K562 (cell line): ENCODE data around the gene RALGAPA2. TPM values are rescaled to one million over a fixed set of nuclear protein-coding genes. Genes with fewer than 3 reads are reported as not detected.

Source experiments
- BRCA1 ChIP-seq, 2 experiments: fragments of 450-650 bp in 1 of 2; sonication (generic) in 1 of 2; formaldehyde crosslinking in 1 of 2; IDR thresholded peaks; 2 replicates each; pipeline versions ENCODE4 v1.5.0 to v1.6.1; 2017 to 2020; ENCODE audit warnings: mild to moderate bottlenecking in 1 of 2, missing genetic modification reagents in 1 of 2
- BRF1 ChIP-seq: IDR thresholded peaks from 3 replicates; pipeline ENCODE4 v1.6.1; 2011; ENCODE audit warnings: borderline replicate concordance, mild to moderate bottlenecking; ENCODE audit not compliant: insufficient read length; ENCODE audit errors: extremely low read depth
- CHCHD3 ChIP-seq: fragments of 250-450 bp; sonication (Bioruptor Pico); IDR thresholded peaks from 2 replicates; pipeline ENCODE4 v2.1.2; 2022; ENCODE audit warnings: mild to moderate bottlenecking
- CTBP1 ChIP-seq: fragments of 450-650 bp; IDR thresholded peaks from 2 replicates; pipeline ENCODE4 v1.6.1; 2016; ENCODE audit warnings: borderline replicate concordance
- EHMT2 ChIP-seq: fragments of 450-650 bp; IDR thresholded peaks from 2 replicates; pipeline ENCODE4 v1.6.1; 2018; ENCODE audit warnings: antibody characterized with exemption
- HDAC6 ChIP-seq: IDR thresholded peaks from 2 replicates; pipeline ENCODE4 v1.6.1; 2012; ENCODE audit warnings: low read depth, mild to moderate bottlenecking, control low read depth, inconsistent platforms, low read length, moderate library complexity
- HDGF ChIP-seq: fragments of 450-650 bp; IDR thresholded peaks from 2 replicates; pipeline ENCODE4 v1.6.1; 2016
- HIVEP1 ChIP-seq: fragments of 250-450 bp; sonication (Bioruptor Pico); IDR thresholded peaks from 2 replicates; pipeline ENCODE4 v1.4.0; 2020; ENCODE audit warnings: mild to moderate bottlenecking
- NBN ChIP-seq: fragments of 450-650 bp; IDR thresholded peaks from 2 replicates; pipeline ENCODE4 v1.6.1; 2016; ENCODE audit warnings: low read depth, mild to moderate bottlenecking
- NFIC ChIP-seq: fragments of 450-650 bp; IDR thresholded peaks from 2 replicates; pipeline ENCODE4 v1.6.1; 2017; ENCODE audit warnings: mild to moderate bottlenecking, inconsistent platforms
- NONO ChIP-seq, 2 experiments: fragments of 200-400 bp in 1 of 2; fragments of 450-650 bp in 1 of 2; formaldehyde crosslinking in 1 of 2; IDR thresholded peaks; 2 replicates each; pipeline ENCODE4 v1.6.1; 2017; ENCODE audit warnings: low read depth in 2 of 2, mild to moderate bottlenecking in 2 of 2, moderate library complexity in 2 of 2, low read length in 1 of 2
- POLR2B ChIP-seq: fragments of 450-650 bp; IDR thresholded peaks from 2 replicates; pipeline ENCODE4 v1.6.1; 2018; ENCODE audit warnings: low read depth; ENCODE audit not compliant: partially characterized antibody
- POLR2G ChIP-seq: fragments of 200-400 bp; formaldehyde crosslinking; IDR thresholded peaks from 2 replicates; pipeline ENCODE4 v1.6.1; 2017; ENCODE audit warnings: low read depth, mild to moderate bottlenecking, antibody characterized with exemption, low read length, moderate library complexity
- PURB ChIP-seq: sonication (generic); formaldehyde crosslinking; IDR thresholded peaks from 2 replicates; pipeline ENCODE4 v1.9.0; 2021; ENCODE audit warnings: low read depth, mild to moderate bottlenecking, missing genetic modification reagents
- TARDBP ChIP-seq: fragments of 450-650 bp; IDR thresholded peaks from 2 replicates; pipeline ENCODE4 v1.6.1; 2016
- XRCC4 ChIP-seq: IDR thresholded peaks from one replicate; pipeline ENCODE4 v1.6.1; 2011; ENCODE audit not compliant: insufficient read depth, insufficient read length; ENCODE audit errors: extremely low read depth
- ZNF121 ChIP-seq: sonication (generic); formaldehyde crosslinking; conservative IDR thresholded peaks from 2 replicates; pipeline ENCODE4 v1.8.0; 2022; ENCODE audit warnings: missing genetic modification reagents
- ZNF174 ChIP-seq: fragments of 250-450 bp; sonication (Bioruptor Pico); IDR thresholded peaks from 2 replicates; pipeline ENCODE4 v1.4.0; 2020; ENCODE audit warnings: mild to moderate bottlenecking
- ZNF224 ChIP-seq: sonication (generic); formaldehyde crosslinking; IDR thresholded peaks from 2 replicates; pipeline ENCODE4 v1.8.0; 2022; ENCODE audit warnings: mild to moderate bottlenecking, missing genetic modification reagents
- ZNF408 ChIP-seq: fragments of 250-450 bp; sonication (Bioruptor Pico); IDR thresholded peaks from 2 replicates; pipeline ENCODE4 v1.4.0; 2020; ENCODE audit warnings: low read depth, mild to moderate bottlenecking, moderate library complexity
- polyA plus RNA-seq, 8 experiments: library from polyadenylated mRNA; depleted of rRNA in 4 of 8; stranded (reverse) in 5 of 8; unstranded in 3 of 8; fragments of >200 nt; fragmentation: Nextera tagmentation in 2 of 8; fragmentation: Illumina TruSeq in 1 of 8; extraction: Ambion mirVana in 2 of 8; extraction: Trizol in 1 of 8; gene quantifications; 2 replicates each; pipeline versions ENCODE4 v1.2.1 to v1.2.3, GENCODE V29; 2011 to 2014; ENCODE audit warnings: inconsistent platforms in 1 of 8, missing spikeins in 1 of 8
- total RNA-seq, 7 experiments: library from RNA; depleted of rRNA in 6 of 7; stranded (reverse); fragments of >200 nt in 6 of 7; fragmentation: Illumina TruSeq in 2 of 7; extraction: Trizol in 2 of 7; gene quantifications; 2 replicates each; pipeline versions ENCODE4 v1.2.1 to v1.2.3, GENCODE V29; 2011 to 2021; ENCODE audit warnings: low replicate concordance in 1 of 7
- TF ChIP-seq, protein P1 (sequence below), 2 experiments: fragments of 200-800 bp in 1 of 2; sonication (Bioruptor generic) in 1 of 2; sonication (generic) in 1 of 2; formaldehyde crosslinking in 1 of 2; IDR thresholded peaks in 1 of 2; conservative IDR thresholded peaks in 1 of 2; 2 replicates each; pipeline versions ENCODE4 v1.5.0 to v1.6.1; 2016 to 2020; ENCODE audit warnings: missing compliant biosample characterization in 1 of 2, missing genetic modification characterization in 1 of 2, missing genetic modification reagents in 1 of 2
- TF ChIP-seq, protein P2 (sequence below): sonication (generic); formaldehyde crosslinking; IDR thresholded peaks from 2 replicates; pipeline ENCODE4 v1.8.0; 2023; ENCODE audit warnings: mild to moderate bottlenecking, missing genetic modification reagents
- TF ChIP-seq, protein P3 (sequence below): fragments of 250-450 bp; sonication (Bioruptor Pico); IDR thresholded peaks from 2 replicates; pipeline ENCODE4 v1.4.0; 2020; ENCODE audit warnings: mild to moderate bottlenecking, moderate library complexity

RALGAPA2 gene
- total and polyA plus RNA-seq, 9 of the 15 experiments (the other 6 are each of a cell fraction or from before 2014, with no cell fraction given): 0.35 to 2.7 (median 1.4) TPM

DNA sequence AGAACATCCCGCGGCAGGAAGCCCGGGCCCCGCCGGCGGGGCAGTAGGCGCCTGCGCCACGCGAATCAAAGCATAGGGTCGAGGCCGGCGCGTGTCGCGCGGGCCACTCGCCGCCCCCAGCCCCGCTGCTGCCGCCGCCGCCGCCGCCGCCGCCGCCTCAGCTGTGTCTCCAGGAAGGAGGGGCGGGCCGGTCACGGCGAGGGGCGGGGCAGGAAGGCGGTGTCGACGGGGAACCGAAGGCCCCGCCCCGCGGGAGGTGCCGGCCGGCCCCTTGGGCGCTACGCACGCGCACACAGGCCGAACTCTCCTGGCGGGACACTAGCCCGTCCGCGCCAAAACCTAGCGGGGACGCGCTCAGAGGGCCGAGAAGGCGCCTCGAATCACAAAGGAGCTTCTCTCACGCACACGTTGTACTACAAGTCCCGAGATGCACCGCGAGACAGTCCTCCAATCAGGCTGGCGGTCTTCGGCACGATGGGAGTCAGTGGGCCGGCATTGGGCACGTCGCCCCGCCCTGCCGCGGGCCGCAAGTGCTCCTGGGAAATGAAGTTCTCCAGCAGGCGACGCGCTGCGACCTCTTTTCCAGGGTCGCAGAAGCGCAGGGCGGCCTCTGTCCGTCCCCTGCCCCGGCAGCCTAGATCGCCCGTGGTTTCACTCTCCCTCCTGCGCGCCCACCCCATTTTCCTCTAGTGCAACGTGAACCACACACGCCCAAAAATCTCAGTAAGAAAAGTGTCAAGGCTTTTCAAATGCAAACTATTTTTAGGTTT is at the start of gene RALGAPA2 (continued):
- TF ChIP-seq, protein P1, sequence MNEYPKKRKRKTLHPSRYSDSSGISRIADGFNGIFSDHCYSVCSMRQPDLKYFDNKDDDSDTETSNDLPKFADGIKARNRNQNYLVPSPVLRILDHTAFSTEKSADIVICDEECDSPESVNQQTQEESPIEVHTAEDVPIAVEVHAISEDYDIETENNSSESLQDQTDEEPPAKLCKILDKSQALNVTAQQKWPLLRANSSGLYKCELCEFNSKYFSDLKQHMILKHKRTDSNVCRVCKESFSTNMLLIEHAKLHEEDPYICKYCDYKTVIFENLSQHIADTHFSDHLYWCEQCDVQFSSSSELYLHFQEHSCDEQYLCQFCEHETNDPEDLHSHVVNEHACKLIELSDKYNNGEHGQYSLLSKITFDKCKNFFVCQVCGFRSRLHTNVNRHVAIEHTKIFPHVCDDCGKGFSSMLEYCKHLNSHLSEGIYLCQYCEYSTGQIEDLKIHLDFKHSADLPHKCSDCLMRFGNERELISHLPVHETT (CRISPR knock-in tag; conservative IDR thresholded peaks at IDR 0.05 in 1 of 2, IDR thresholded peaks at IDR 0.05 in 1 of 2): no peak
- TF ChIP-seq BRF1 (no peak), HIVEP1 (CRISPR knock-in tag) (no peak), XRCC4 (no peak), POLR2B (no peak), POLR2G (peak; percentile 69), ZNF121 (CRISPR knock-in tag) (no peak), HDAC6 (no peak), NBN (no peak), CHCHD3 (no peak), ZNF408 (no peak), ZNF174 (CRISPR knock-in tag) (no peak), PURB (CRISPR knock-in tag) (no peak), EHMT2 (no peak), ZNF224 (CRISPR knock-in tag) (no peak), BRCA1 (IDR thresholded peaks at IDR 0.05) (no peak), BRCA1 (CRISPR knock-in tag; IDR thresholded peaks at IDR 0.05) (no peak), CTBP1 (0 out of 2 replicates have a peak, but pooled peaks have one; percentile 20), TARDBP (no peak), HDGF (no peak), NFIC (no peak), NONO (IDR thresholded peaks at IDR 0.05; ENCODE audit: low read depth in 2 of 2, low read length in 1 of 2) (no peak)
- TF ChIP-seq, protein P2, sequence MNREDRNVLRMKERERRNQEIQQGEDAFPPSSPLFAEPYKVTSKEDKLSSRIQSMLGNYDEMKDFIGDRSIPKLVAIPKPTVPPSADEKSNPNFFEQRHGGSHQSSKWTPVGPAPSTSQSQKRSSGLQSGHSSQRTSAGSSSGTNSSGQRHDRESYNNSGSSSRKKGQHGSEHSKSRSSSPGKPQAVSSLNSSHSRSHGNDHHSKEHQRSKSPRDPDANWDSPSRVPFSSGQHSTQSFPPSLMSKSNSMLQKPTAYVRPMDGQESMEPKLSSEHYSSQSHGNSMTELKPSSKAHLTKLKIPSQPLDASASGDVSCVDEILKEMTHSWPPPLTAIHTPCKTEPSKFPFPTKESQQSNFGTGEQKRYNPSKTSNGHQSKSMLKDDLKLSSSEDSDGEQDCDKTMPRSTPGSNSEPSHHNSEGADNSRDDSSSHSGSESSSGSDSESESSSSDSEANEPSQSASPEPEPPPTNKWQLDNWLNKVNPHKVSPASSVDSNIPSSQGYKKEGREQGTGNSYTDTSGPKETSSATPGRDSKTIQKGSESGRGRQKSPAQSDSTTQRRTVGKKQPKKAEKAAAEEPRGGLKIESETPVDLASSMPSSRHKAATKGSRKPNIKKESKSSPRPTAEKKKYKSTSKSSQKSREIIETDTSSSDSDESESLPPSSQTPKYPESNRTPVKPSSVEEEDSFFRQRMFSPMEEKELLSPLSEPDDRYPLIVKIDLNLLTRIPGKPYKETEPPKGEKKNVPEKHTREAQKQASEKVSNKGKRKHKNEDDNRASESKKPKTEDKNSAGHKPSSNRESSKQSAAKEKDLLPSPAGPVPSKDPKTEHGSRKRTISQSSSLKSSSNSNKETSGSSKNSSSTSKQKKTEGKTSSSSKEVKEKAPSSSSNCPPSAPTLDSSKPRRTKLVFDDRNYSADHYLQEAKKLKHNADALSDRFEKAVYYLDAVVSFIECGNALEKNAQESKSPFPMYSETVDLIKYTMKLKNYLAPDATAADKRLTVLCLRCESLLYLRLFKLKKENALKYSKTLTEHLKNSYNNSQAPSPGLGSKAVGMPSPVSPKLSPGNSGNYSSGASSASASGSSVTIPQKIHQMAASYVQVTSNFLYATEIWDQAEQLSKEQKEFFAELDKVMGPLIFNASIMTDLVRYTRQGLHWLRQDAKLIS (CRISPR knock-in tag): no peak
- TF ChIP-seq, protein P3, sequence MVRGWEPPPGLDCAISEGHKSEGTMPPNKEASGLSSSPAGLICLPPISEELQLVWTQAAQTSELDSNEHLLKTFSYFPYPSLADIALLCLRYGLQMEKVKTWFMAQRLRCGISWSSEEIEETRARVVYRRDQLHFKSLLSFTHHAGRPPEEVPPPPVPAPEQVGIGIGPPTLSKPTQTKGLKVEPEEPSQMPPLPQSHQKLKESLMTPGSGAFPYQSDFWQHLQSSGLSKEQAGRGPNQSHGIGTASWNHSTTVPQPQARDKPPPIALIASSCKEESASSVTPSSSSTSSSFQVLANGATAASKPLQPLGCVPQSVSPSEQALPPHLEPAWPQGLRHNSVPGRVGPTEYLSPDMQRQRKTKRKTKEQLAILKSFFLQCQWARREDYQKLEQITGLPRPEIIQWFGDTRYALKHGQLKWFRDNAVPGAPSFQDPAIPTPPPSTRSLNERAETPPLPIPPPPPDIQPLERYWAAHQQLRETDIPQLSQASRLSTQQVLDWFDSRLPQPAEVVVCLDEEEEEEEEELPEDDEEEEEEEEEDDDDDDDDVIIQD: no peak
